H9 (cell line): ENCODE results near the gene ERC2. TPM values are rescaled to one million over a fixed set of nuclear protein-coding genes. Genes with fewer than 3 reads are reported as not detected.
A peak's percentile ranks its signal among the peaks of the same experiment; 100 is the strongest.

Experiments
- DNase-seq: peaks from one replicate; pipeline ENCODE4 v3.0.0-alpha.2; 2017
- H2AFZ ChIP-seq: one replicate; pipeline ENCODE4 v1.6.1; 2013; ENCODE audit warnings: mild to moderate bottlenecking, low read length, control low read depth, moderate library complexity
- H2AK5ac ChIP-seq: 2 replicates; pipeline ENCODE4 v1.6.1; 2013; ENCODE audit warnings: low read length, control low read depth, mixed read lengths; ENCODE audit not compliant: insufficient read length
- H2BK120ac ChIP-seq: one replicate; pipeline ENCODE4 v1.6.1; 2013; ENCODE audit warnings: low read depth, mild to moderate bottlenecking, low read length, control low read depth, inconsistent platforms; ENCODE audit not compliant: poor library complexity, severe bottlenecking
- H2BK12ac ChIP-seq: 2 replicates; pipeline ENCODE4 v1.6.1; 2013; ENCODE audit warnings: low read length, control low read depth, mixed read lengths, low read depth; ENCODE audit not compliant: insufficient read length
- H2BK15ac ChIP-seq: 2 replicates; pipeline ENCODE4 v1.6.1; 2013; ENCODE audit warnings: low read depth, low read length, control low read depth
- H2BK20ac ChIP-seq: one replicate; pipeline ENCODE4 v1.6.1; 2013; ENCODE audit warnings: low read depth, mild to moderate bottlenecking, low read length, control low read depth, inconsistent platforms; ENCODE audit not compliant: poor library complexity, severe bottlenecking
- H2BK5ac ChIP-seq: 2 replicates; pipeline ENCODE4 v1.6.1; 2013; ENCODE audit warnings: low read length, control low read depth, mixed read lengths; ENCODE audit not compliant: insufficient read length
- H3K14ac ChIP-seq: 2 replicates; pipeline ENCODE4 v1.6.1; 2013; ENCODE audit warnings: low read length, control low read depth; ENCODE audit not compliant: insufficient read depth
- H3K18ac ChIP-seq: 2 replicates; pipeline ENCODE4 v1.6.1; 2013; ENCODE audit warnings: low read depth, mild to moderate bottlenecking, mixed read lengths, low read length, control low read depth; ENCODE audit not compliant: insufficient read length
- H3K23ac ChIP-seq: 2 replicates; pipeline ENCODE4 v1.6.1; 2013; ENCODE audit warnings: low read length, control low read depth, mixed read lengths, low read depth; ENCODE audit not compliant: insufficient read length
- H3K23me2 ChIP-seq: 2 replicates; pipeline ENCODE4 v1.6.1; 2013; ENCODE audit warnings: low read depth, mild to moderate bottlenecking, mixed read lengths, low read length, control low read depth; ENCODE audit not compliant: insufficient read length, poor library complexity, severe bottlenecking
- H3K27ac ChIP-seq: 2 replicates; pipeline ENCODE4 v1.5.1; 2013; ENCODE audit warnings: low read length, control low read depth, mixed read lengths, low read depth; ENCODE audit not compliant: insufficient read length
- H3K27me3 ChIP-seq: 2 replicates; pipeline ENCODE4 v1.6.1; 2013; ENCODE audit warnings: low read length, control low read depth, inconsistent platforms; ENCODE audit not compliant: insufficient read depth
- H3K4ac ChIP-seq: 2 replicates; pipeline ENCODE4 v1.6.1; 2013; ENCODE audit warnings: low read depth, mild to moderate bottlenecking, control low read depth, inconsistent platforms, low read length, moderate library complexity
- H3K4me1 ChIP-seq: 2 replicates; pipeline ENCODE4 v1.6.1; 2013; ENCODE audit warnings: low read length, control low read depth, inconsistent platforms; ENCODE audit not compliant: insufficient read depth
- H3K4me2 ChIP-seq: 2 replicates; pipeline ENCODE4 v1.6.1; 2013; ENCODE audit warnings: low read length, control low read depth, mixed read lengths; ENCODE audit not compliant: insufficient read length, insufficient read depth
- H3K56ac ChIP-seq: 2 replicates; pipeline ENCODE4 v1.6.1; 2013; ENCODE audit warnings: low read depth, mild to moderate bottlenecking, mixed read lengths, low read length, control low read depth; ENCODE audit not compliant: insufficient read length
- H3K79me1 ChIP-seq: 2 replicates; pipeline ENCODE4 v1.6.1; 2013; ENCODE audit warnings: low read depth, mild to moderate bottlenecking, moderate library complexity, low read length, control low read depth, inconsistent platforms; ENCODE audit not compliant: insufficient read depth, poor library complexity, severe bottlenecking
- H3K79me2 ChIP-seq: 2 replicates; pipeline ENCODE4 v1.6.1; 2013; ENCODE audit warnings: low read length, control low read depth, inconsistent platforms; ENCODE audit not compliant: insufficient read depth
- H3K9ac ChIP-seq: 2 replicates; pipeline ENCODE4 v1.6.1; 2013; ENCODE audit warnings: low read length, control low read depth, mixed read lengths; ENCODE audit not compliant: insufficient read length; ENCODE audit errors: extremely low read depth
- H3K9me3 ChIP-seq: one replicate; pipeline ENCODE4 v1.6.1; 2013; ENCODE audit warnings: low read depth, low read length, inconsistent platforms; ENCODE audit not compliant: control insufficient read depth
- H3T11ph ChIP-seq: one replicate; pipeline ENCODE4 v1.6.1; 2013; ENCODE audit warnings: mild to moderate bottlenecking, low read length, control low read depth, inconsistent platforms
- H4K20me1 ChIP-seq: one replicate; pipeline ENCODE4 v1.6.1; 2013; ENCODE audit not compliant: control insufficient read depth, insufficient read length, insufficient read depth
- H4K5ac ChIP-seq: 2 replicates; pipeline ENCODE4 v1.6.1; 2013; ENCODE audit warnings: low read depth, mild to moderate bottlenecking, mixed read lengths, low read length, control low read depth; ENCODE audit not compliant: insufficient read length
- H4K8ac ChIP-seq: replicated peaks from 2 replicates; pipeline ENCODE4 v1.6.1; 2013; ENCODE audit warnings: low read length, control low read depth, mixed read lengths, low read depth; ENCODE audit not compliant: insufficient read length
- H4K91ac ChIP-seq: 2 replicates; pipeline ENCODE4 v1.6.1; 2013; ENCODE audit warnings: low read depth, mild to moderate bottlenecking, moderate library complexity, mixed read lengths, low read length, control low read depth; ENCODE audit not compliant: insufficient read length
- H3K27ac Mint-ChIP-seq, 3 experiments: 2 replicates in 2 of 3; 3 replicates in 1 of 3; pipeline ENCODE4 v1.8.0; 2020 to 2021; ENCODE audit warnings: mixed read lengths in 3 of 3, mild to moderate bottlenecking in 1 of 3, moderate library complexity in 1 of 3
- H3K27me3 Mint-ChIP-seq: 2 replicates; pipeline ENCODE4 v1.8.0; 2021; ENCODE audit warnings: low read depth, mild to moderate bottlenecking, moderate library complexity, mixed read lengths
- H3K36me3 Mint-ChIP-seq, 3 experiments: 2 replicates in 2 of 3; 3 replicates in 1 of 3; pipeline ENCODE4 v1.8.0; 2020 to 2021; ENCODE audit warnings: low read depth in 3 of 3, mixed read lengths in 3 of 3; ENCODE audit not compliant: insufficient read depth in 1 of 3
- H3K4me1 Mint-ChIP-seq, 2 experiments: 2 replicates each; pipeline ENCODE4 v1.8.0; 2020; ENCODE audit warnings: mixed read lengths in 2 of 2
- H3K4me3 Mint-ChIP-seq, 2 experiments: 2 replicates in 1 of 2; 3 replicates in 1 of 2; pipeline ENCODE4 v1.8.0; 2020 to 2021; ENCODE audit warnings: mild to moderate bottlenecking in 2 of 2, mixed read lengths in 2 of 2, moderate library complexity in 1 of 2
- H3K9me3 Mint-ChIP-seq, 2 experiments: 2 replicates in 1 of 2; 3 replicates in 1 of 2; pipeline ENCODE4 v1.8.0; 2020; ENCODE audit warnings: mild to moderate bottlenecking in 2 of 2, mixed read lengths in 2 of 2, moderate library complexity in 1 of 2
- WGBS: extraction: QIAGEN DNeasy Blood & Tissue Kit; methylation state at CpG from one replicate; pipeline ENCODE4 v1.1.7; 2013; ENCODE audit warnings: missing lambda C conversion rate, low lambda C conversion rate, mixed read lengths; ENCODE audit not compliant: insufficient read length; ENCODE audit errors: extremely low coverage; 5-methylcytosine and 5-hydroxymethylcytosine counted together
- total RNA-seq: library from RNA; stranded (reverse); gene quantifications from 2 replicates; pipeline ENCODE4 v1.2.1, GENCODE V29; 2021
- TF ChIP-seq, protein P1 (sequence below): fragments of 200-600 bp; sonication (generic); conservative IDR thresholded peaks from 3 replicates; pipeline ENCODE4 v1.8.0; 2021; ENCODE audit warnings: antibody characterized with exemption, mild to moderate bottlenecking

Gene ERC2
- total RNA-seq, 1 experiment from 2014 or later, result 15.4 TPM

DNA sequence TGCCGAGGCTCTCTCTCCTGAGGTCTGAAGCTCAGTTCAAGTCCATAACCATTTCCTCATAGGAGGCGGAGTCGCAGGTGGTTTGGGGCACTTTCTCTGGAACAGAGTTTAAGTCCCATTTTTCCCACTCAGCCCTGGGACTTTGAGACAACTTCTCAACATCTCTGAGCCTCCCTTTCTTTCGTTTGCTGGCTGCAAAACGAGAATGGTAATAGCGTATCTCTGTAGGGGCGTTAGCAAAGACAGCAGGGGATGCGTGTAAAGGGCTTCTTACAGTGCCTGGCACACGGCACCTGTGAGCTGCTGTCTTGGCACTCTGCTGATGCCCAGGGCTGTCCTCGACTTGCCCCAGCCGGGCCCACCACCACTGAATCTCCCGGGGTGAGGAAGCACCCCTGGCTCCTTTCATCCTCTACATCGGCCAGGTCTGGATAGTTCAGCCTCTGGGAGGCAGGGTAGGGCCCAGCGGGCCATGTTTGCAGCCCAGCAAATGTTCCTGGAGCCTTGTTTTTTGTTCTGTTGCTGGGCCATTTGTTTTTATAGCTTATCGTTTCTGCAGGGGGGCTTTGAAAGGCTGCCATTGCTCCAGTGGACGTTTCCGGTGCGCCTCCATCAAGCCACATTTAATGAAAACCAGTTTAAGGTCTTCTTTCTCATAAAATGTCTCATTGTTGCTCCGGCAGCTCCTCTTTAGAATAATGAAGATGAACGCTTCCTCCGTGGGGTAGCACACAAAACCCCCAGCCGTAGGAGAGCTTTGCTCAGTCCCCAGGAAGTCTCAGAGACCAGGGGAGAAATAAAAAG lies 921.2 kb downstream of the ERC2 start:
- Histone ChIP-seq H2BK5ac (no peak overlapping the region), H3K79me1 (no peaks in the 10 kb centered on the region), H2BK20ac (no peak overlapping the region), H3K14ac (no peak overlapping the region), H2BK120ac (no peak overlapping the region), H3K9me3 (no peaks in the 10 kb centered on the region), H2BK15ac (no peak overlapping the region), H3K23ac (no peak overlapping the region), H3K27ac (no peak overlapping the region), H3K23me2 (no peaks in the 10 kb centered on the region), H2AK5ac (no peak overlapping the region), H3K56ac (no peak overlapping the region), H3K27me3 (no peaks in the 10 kb centered on the region), H4K8ac (no peak overlapping the region), H2BK12ac (no peak overlapping the region), H4K20me1 (no peaks in the 10 kb centered on the region), H3K79me2 (peaks cover 2% of the 10 kb centered on the region; the same call in 1 of the 2 replicates), H3T11ph (no peak overlapping the region), H3K4me2 (no peak overlapping the region), H3K4ac (no peak overlapping the region), H2AFZ (no peak overlapping the region), H4K5ac (no peak overlapping the region), H3K4me1 (0 out of 2 replicates have a peak, but pooled peaks cover 4% of the 10 kb centered on the region), H3K9ac (no peak overlapping the region), H4K91ac (no peak overlapping the region), H3K18ac (no peak overlapping the region)
- H3K27ac Mint-ChIP-seq, result 0 out of 7 replicates have a peak overlapping the region, but pooled peaks of 1 of the 3 experiments have one; percentile 10
- peaks cover 5% of the 10 kb centered on the region; the same call in 1 of the 2 replicates for H3K27me3 Mint-ChIP-seq
- no peak for DNase-seq
- no CpG with 5 or more reads among the region's 22 CpGs for WGBS
- peaks cover 6 to 7% of the 10 kb centered on the region in 2 experiments; a peak in 4 of 5 replicates for H3K9me3 Mint-ChIP-seq
- peaks cover 2 to 17% (median 5%) of the 10 kb centered on the region in 3 experiments; a peak in 5 of 7 replicates for H3K36me3 Mint-ChIP-seq
- H3K4me1 Mint-ChIP-seq, result peaks cover 28 to 37% of the 10 kb centered on the region in 2 experiments
- no peak overlapping the region for H3K4me3 Mint-ChIP-seq
- TF ChIP-seq, protein P1, sequence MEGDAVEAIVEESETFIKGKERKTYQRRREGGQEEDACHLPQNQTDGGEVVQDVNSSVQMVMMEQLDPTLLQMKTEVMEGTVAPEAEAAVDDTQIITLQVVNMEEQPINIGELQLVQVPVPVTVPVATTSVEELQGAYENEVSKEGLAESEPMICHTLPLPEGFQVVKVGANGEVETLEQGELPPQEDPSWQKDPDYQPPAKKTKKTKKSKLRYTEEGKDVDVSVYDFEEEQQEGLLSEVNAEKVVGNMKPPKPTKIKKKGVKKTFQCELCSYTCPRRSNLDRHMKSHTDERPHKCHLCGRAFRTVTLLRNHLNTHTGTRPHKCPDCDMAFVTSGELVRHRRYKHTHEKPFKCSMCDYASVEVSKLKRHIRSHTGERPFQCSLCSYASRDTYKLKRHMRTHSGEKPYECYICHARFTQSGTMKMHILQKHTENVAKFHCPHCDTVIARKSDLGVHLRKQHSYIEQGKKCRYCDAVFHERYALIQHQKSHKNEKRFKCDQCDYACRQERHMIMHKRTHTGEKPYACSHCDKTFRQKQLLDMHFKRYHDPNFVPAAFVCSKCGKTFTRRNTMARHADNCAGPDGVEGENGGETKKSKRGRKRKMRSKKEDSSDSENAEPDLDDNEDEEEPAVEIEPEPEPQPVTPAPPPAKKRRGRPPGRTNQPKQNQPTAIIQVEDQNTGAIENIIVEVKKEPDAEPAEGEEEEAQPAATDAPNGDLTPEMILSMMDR, result no peak
